GM18873 (cell line): ENCODE measurements around the gene MDP1.
"Not testable (repeated sequence)": the region's sequence is repeated elsewhere in the genome, so short reads cannot be mapped to it uniquely, and the experiment has no call there.

Experiments used
- ATAC-seq: cut with Tn5 transposase; IDR thresholded peaks from one replicate; pipeline ENCODE4 v1.9.1; 2021; ENCODE audit warnings: mild to moderate bottlenecking, moderate library complexity, moderate number of reproducible peaks; ENCODE audit not compliant: unreplicated experiment, low FRiP score

Gene MDP1

GRCh38 chr14:24204163-24205146, 11.4 kb downstream of the MDP1 start:
- ATAC-seq: no peak

DNA sequence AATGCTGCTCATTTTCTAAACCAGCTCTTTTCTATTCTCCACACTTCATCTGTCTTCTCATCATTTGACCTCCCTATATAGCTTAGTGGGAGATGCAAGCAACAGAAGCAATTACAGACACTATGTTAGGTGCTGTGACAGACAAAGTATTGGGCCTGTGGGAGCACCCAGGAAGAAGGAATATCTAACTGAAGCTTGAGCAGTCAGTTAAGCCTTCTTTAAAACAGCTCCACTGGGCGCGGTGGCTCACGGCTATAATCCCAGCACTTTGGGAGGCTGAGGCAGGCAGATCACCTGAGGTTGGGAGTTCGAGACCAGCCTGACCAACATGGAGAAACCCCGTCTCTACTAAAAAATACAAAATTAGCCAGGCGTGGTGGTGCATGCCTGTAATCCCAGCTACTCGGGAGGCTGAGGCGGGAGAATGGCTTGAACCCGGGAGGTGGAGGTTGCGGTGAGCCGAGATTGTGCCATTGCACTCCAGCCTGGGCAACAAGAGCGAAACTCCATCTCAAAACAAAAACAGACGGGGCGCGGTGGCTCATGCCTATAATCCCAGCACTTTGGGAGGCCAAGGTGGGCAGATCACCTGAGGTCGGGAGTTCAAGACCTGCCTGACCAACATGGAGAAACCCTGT, 12.5 kb downstream of the MDP1 start:
- ATAC-seq: not testable (repeated sequence)

DNA sequence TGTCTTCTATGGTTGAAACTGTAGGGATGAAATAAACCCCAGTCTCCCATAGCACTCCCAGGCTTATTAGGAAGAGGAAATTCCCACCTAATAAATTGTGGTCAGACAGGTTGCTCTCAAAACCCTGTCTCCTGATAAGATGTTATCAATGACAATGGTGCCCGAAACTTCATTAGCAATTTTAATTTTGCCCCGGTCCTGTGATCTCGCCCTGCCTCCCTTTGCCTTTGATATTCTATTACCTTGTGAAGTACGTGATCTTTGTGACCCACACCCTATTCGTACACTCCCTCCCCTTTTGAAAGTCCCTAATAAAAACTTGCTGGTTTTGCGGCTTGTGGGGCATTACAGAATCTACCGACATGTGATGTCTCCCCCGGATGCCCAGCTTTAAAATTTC, 13.3 kb downstream of the MDP1 start:
- ATAC-seq: not testable (repeated sequence)

- no peak for ATAC-seq
Observed at GRCh38 chr14:24198814-24199524, 16.9 kb downstream of the MDP1 start.

DNA sequence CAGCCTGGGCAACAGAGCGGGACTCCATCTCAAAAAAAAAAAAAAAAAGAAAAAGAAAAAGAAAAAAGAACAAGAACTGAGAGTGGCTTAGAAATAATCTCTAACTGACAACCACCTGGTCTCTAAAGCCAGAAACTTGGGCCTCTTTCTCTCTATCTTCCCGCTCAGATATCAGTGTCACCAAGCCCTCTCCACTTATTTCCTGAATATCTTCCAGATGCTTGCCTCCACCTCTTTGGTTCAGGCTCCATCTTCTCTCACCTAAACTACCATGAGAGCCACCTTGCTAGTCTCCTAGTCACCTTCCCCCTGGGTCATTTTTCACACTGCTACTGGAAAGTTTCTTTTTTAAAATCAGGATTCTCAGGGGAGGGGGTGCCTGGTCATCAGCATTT, 18.8 kb downstream of the MDP1 start:
- ATAC-seq: no peak

- ATAC-seq: no peak
Observed at GRCh38 chr14:24196071-24197055, 19.5 kb downstream of the MDP1 start.

GRCh38 chr14:24195186-24196070, 20.4 kb downstream of the MDP1 start, which contains the start of gene TM9SF1:
TM9SF1 (minus strand) TSS chr14:24195441; CDS start chr14:24195019, 422 bp downstream.
- peak; percentile 86 for ATAC-seq

DNA sequence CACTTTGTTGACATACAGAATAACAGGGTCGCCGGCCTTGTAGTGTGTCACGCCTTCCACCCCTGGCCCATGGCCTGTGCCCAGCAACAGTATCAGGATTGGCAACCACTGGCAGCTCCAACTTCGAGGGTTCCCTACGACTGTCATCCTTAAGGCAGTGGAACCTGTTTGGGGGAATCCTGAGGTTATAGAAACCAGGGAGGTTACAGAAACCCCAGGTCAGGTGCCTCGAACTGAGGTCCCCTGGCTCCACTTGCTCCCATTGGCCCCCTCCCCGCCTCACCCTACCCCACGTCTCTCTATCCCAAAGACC, 21.0 kb downstream of the MDP1 start:
- ATAC-seq: no peak

GRCh38 chr14:24194186-24194872, 21.5 kb downstream of the MDP1 start:
- no peak for ATAC-seq

- ATAC-seq: no peak
Observed at GRCh38 chr14:24192933-24193332, 22.9 kb downstream of the MDP1 start.

DNA sequence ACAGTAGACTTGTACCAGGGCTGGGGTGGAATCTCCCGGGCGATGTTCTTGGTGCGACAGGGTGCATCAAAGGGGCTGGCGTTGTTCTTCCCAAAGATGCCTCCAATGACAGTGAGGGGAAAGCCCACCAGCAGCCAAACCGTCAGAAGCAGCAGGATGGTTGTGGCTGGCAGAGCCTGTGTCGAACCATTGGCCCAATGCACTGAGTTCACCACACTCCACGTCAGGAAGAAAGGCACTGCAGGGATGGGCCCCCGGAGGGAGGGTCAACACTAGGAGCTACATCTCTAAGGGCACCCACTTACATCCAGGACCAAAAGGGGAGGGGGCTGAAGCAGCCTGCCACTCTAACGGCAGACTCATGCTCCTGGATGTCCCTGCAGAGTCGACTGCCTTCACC, 25.4 kb downstream of the MDP1 start:
- no peak for ATAC-seq

DNA sequence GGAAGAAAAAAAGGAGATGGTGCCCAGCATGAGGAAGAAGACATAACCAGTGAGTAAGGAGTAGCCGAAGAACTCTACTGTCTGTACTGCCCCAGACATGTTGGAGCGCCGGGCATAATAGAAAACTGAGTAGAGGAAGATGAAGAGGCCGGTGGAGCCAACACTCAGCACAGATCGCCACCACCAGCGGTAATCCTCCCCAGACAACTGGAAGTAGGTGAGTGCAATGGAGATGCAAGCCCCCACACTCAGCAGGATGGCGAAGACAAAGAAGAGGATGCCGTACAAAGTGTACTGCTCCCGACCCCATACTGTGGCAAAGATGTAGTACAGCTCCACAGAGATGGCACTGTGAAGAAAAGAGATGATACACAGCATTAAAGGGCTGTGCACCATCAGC, 26.4 kb downstream of the MDP1 start:
- no peak for ATAC-seq

DNA sequence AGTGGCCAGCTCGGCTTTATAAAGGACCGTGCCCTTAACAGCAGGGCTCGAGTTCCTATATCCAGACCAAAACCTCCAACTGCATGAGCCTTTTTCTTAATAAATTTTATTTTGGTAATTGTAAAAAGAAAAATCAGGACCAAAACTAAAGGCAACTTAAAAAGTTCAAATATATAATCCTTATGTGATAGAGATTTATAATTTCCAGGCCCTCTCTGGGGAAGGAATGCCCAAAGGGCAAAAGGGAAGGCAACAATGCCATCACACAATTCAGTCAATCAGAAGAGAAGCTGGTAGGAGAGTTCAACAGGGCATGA, 26.8 kb downstream of the MDP1 start:
- no peak for ATAC-seq

DNA sequence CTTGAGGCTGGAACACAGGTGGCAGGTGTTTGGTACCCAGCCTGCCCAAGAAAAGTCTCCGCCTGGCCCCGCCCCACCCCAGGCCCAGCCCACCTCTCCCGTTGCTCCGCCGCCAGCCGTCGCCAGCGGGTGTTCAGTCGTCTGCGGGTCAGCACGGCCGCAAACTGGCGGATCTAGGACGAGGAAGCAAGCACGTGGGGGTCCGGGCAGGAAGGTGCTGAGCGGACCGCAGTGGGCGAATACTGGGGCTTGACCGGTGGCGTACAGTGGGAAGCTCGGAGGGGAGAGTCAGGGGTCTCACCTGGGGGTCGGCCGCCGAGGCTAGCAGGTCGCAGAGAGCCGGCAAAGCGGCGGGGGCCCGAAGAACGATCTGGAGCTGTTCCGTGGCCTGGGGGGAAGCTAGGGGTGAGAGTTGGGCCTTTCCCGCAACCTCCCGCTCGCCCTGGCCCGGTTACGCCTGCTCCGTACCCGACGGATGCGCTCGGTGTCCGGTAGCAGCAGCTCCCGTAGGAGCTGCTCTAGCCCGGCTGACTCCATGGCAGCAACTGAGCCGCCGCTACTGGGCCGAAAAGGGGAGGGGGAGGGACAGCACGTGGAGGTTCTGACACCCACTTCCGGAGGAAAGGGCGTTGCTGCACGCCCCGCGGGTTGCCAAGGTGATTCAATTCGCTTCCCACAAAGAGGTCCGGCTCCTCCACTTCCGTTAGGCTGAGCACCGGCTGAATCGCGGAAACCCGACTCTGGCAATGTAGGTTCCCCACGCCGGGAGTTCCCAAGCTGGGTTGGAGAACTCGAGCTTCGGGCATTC, 27.4 kb downstream of the MDP1 start, which contains the start of gene IPO4:
Gene IPO4, minus strand, starts transcription at position 566 of the 808 bp plus-strand sequence. Its CDS starts 29 bp downstream, at position 537.
- peak; percentile 82 for ATAC-seq

GRCh38 chr14:24187539-24187915, 28.3 kb downstream of the MDP1 start:
- no peak for ATAC-seq

GRCh38 chr14:24186831-24187538, 28.9 kb downstream of the MDP1 start:
- ATAC-seq: no peak

- ATAC-seq: no peak
Observed at GRCh38 chr14:24185741-24186140, 30.1 kb downstream of the MDP1 start.
